GM19043 (cell line): Measurements from ENCODE around the gene HEG1.

Experiments
- ATAC-seq: cut with Tn5 transposase; IDR thresholded peaks from one replicate; pipeline ENCODE4 v1.9.1; 2021; ENCODE audit warnings: low read depth; ENCODE audit not compliant: unreplicated experiment

Gene HEG1

GRCh38 chr3:125017406-125017805 is 38.4 kb downstream of the HEG1 start:
- ATAC-seq, result no peak

DNA sequence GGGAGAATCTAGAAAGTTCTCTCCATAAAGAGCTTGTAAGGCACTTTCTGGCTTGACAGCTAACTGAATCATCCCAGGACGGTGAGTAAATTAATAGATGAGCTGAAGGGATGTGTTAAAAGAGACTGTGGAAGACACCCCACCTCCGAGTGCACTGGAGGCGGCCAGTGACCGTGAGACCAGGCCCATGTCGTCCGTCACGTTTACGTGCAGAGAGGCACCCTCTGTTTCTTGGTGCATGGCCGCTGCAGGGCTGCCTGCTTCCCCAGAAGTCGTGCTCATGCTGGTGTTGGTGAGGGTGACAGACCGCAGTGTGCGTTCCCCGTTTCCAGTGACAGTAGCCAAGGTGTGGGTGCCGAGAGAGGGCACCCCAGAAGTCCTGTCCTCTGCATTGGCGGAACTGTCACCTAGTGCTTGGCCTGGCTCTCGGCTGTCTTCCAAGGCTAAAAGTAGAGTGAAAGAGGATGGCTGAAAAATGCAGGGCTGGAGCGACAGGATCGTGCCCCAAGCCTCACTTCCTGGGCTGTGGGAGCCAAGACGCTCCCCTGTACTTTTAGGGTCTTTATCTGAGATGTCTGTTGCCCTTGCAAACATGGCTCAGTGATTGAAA is 41.1 kb downstream of the HEG1 start:
- ATAC-seq, result no peak

- no peak for ATAC-seq
These were observed 42.7 kb downstream of the HEG1 start for GRCh38 chr3:125013095-125013494.

- ATAC-seq, result no peak
These were observed 43.9 kb downstream of the HEG1 start for GRCh38 chr3:125011941-125012340.

DNA sequence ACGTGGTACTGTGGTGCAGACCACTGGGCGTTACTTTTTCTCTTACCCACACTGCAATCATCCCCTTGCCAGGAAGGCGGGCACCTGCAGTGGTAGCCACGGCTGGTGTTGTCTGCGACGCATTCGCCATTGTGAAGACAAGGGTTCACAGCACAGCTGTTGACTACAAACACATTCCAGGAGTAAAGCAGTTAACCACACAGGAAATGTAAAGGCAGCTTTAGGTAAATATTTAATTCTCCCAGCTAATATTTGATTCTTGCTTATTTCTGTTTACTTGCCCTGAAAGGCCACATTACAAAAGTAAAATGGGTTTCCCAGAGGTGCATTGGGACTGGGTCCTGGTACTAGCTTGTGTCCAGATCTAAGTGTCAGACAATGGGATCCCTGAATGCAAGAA is 45.4 kb downstream of the HEG1 start:
- ATAC-seq, result no peak

DNA sequence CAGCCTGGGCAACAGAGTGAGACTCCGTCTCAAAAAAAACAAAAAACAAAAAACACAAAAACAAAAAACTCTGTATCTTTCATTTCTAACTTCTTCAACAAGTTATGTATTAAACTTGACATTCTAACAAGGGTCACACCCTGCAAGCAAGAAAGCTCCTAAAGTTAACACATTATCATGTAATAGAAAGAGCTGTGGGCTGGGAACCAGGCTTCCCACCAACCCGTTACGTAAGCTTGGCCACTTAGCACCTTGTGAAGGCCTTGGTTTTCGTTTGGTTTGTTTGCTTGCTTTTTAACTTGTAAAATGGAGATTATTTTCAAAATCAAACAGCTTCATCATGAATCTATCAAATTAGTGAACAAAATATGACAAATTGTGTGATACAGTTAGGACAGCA is 47.0 kb downstream of the HEG1 start:
- ATAC-seq, result no peak

DNA sequence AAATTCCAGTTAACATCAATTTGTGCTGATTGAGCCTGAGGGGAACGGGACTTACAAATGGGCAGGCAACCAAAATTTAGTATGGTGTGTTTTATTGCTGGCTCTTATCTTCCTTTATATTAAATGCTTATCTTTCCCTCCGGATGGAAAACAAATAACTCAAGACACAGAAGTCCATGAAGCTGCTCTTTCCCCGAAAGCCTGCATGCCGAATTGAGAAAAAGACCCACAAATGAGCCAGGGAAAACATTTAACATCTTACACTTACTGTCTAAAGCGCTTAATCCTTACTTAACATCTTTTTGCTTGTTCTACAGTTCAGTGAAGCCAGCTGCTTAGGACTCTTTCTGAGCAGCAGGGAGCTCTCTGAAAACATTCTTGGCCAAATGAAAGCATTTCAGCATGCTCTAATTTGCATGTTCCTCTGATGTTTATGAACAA is 49.5 kb downstream of the HEG1 start:
- no peak for ATAC-seq

GRCh38 chr3:125005676-125006075 is 50.1 kb downstream of the HEG1 start:
- ATAC-seq, result no peak

- ATAC-seq, result no peak
These were observed 50.6 kb downstream of the HEG1 start for GRCh38 chr3:125005222-125005621.

GRCh38 chr3:125003859-125004595 is 51.8 kb downstream of the HEG1 start:
- no peak for ATAC-seq

- ATAC-seq, result no peak
These were observed 52.4 kb downstream of the HEG1 start for GRCh38 chr3:125003369-125003853.

- ATAC-seq, result no peak
These were observed 53.1 kb downstream of the HEG1 start for GRCh38 chr3:125002414-125003368.

DNA sequence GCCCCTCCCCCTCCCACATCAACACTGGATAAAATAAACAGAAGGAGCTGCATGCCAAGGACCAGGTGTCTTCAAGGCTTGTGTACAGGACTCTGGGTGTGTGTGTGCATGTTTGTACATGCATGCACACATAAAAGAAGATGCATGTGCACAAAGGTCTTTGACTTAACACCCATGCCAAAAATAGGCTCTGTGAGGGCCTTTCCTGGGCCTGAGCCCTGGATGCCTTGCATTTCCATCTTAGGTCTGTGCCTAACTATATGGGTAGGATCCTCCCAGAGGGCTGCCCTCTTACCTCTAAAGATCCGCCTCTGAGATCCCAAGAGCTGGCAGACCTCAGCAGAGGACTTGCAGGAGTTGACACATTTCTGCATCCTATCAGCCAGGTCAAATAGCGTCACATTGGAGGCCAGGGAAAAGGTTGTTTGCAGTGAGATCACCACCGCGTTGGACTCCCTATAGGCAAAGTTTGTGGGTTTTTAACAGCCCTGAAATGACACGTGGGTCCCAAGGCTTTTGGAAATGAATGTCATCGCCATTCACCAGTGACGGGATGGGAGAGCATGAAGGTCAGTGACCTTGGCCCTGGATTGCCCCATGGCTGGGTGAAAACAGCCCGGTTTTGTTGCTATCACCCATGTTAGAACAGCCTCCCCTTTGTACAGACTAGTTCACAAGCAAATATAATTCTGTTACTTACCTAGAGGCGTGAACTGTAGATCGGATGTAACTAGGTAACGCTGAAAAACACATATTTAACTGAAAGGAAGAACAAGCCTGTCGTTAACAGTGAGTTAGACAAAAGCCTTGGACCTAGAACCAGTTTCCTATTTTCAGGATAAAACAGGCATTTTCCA is 54.0 kb downstream of the HEG1 start:
- no peak for ATAC-seq

DNA sequence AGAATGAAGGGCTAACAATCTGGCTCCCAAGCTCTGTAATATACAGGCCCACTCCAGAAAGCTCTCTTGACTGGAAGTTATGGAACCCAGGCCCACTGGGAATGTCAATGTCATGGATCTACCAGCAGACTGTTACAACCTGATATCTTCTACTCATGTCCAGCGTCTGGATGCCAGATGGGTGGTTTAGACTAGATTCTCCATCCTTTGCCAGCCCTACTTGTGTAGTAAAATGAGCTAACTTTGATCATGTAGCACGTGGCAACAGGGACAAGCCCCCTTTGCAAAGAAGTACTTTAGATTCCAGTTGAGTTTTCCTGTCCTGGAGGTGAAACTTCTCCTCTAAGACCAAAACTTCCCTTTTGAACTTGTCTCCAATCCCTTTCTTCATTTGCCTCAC is 55.1 kb downstream of the HEG1 start:
- ATAC-seq, result no peak

- no peak for ATAC-seq
These were observed 55.8 kb downstream of the HEG1 start for GRCh38 chr3:124999897-125000435.

DNA sequence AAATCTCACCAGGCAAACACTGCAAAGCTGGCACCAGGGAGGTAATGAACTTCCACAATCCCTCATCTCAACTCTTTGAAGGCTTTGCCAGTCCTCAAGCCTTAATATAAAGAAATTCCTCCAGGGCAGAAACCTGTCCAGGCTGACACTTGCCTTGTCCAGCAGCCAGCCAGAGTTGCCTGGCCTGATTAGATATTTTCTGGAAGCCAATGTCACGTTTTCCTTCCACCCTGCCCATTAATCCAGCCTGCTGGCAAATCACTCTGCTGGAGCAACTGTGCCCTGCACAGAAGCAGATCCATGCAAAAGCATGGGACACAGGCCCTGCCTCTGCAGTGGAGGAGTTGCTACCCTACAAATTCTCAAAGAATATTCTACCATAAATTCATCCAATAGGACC is 56.5 kb downstream of the HEG1 start:
- no peak for ATAC-seq

GRCh38 chr3:124998247-124998630 is 57.6 kb downstream of the HEG1 start:
- ATAC-seq, result no peak

DNA sequence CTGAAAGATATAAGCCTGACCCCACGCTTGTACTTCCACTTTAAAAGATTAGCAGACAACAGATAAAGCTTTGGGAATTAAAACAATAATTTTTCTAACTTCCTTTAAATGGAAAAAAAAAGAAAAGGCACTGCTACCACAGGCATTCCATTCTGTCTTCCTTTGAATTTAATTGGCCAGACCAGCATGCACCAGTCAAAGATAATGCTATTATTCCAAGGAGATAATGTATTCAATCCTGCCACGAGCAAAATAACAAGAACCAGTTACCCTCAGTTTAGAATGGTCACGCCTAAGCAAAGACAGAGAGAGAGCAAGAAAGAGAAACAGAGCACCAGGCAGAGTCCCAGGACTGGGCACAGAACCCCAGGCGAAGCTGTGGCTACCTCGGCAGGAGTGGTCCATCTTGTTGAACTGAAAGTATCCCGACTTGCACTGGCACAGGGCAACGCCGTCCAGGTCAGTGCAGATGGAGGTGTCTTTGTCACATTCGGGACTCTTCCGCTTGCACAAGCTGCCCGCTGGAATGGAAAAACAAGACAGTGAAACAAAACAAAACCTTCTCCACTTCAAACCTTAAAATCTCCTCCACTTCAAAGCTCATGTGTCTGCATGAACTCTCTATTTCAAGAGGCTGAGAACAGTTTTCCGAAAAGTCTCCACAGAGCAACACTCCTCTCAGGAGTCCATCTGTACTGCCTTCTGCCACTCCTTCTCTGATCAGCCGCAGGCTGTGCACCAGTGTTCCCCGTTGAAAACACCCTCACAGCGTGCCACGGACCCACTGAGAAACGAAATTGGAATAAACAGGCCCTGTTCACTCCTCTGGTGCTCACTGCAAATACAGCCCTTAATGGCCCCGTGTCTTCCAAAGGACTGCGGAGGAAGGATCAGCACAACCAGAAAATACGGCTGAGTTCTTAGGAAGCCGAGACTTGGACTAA is 58.2 kb downstream of the HEG1 start:
- ATAC-seq, result no peak

GRCh38 chr3:124995460-124995994 is 60.3 kb downstream of the HEG1 start:
- ATAC-seq, result no peak
